Measurements from ENCODE around the gene TRMU. TPM values are rescaled to one million over a fixed set of nuclear protein-coding genes. Genes with fewer than 3 reads are reported as not detected.

TRMU gene
- total and polyA plus RNA-seq, 2 donors (not counting 3 experiments of a cell fraction or from before 2014, with no cell fraction given): 42.4 to 65.7 TPM

DNA sequence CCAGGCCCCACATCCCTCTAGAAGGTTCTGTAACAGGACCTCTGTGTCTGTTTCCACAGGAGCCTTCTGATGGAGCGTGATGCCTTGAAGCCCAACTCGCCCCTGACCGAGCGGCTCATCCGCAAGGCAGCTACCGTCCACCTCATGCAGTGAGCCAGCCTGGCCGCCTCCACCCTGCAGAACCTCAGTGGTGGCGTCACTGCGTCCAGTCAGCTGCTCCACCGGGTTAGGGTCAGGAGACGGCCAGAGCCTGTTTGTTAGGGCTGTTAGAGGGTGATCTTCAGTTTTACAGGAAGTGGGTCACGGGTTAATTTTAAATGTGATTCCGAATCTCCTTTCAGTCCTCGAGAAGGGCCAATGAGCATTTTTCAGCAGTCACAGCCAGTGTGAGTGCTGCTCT lies 42.8 kb upstream of the TRMU start:
- DNase-seq (ENCODE audit: low read depth, low spot score) (no peak), FAIRE-seq (no peak)
- ChIA-PET CTCF (no interaction called here), POLR2A (no interaction called here)
- Histone ChIP-seq H3K9me3 (replicated peaks; ENCODE audit: control insufficient read depth, insufficient read depth, low read length) (no peaks in the 10 kb centered on the region), H3K9ac (replicated peaks; ENCODE audit: extremely low read depth, insufficient read depth, low read length) (no peak overlapping the region), H3K4me3 (replicated peaks in 1 of 3; ENCODE audit: insufficient read depth in 1 of 3, low read depth in 1 of 3, low read length in 3 of 3) (no peak overlapping the region), H3K4me2 (ENCODE audit: insufficient read depth, low read length) (no peak overlapping the region), H3K27me3 (ENCODE audit: control insufficient read depth in 2 of 2, insufficient read depth in 2 of 2, low read length in 2 of 2) (no peaks in the 10 kb centered on the region), H3K4me1 (ENCODE audit: control insufficient read depth, extremely low read depth, insufficient read depth, low read length) (peaks cover 17% of the 10 kb centered on the region), H3K9me1 (replicated peaks; ENCODE audit: control insufficient read depth, extremely low read depth, insufficient read depth, low read length) (no peaks in the 10 kb centered on the region), H3K27ac (ENCODE audit: insufficient read depth, low read depth, low read length) (no peak overlapping the region), H3K36me3 (ENCODE audit: control insufficient read depth in 2 of 2, extremely low read depth in 1 of 2, insufficient read depth in 2 of 2, low read length in 2 of 2) (peaks cover 0 to 8% of the 10 kb centered on the region in 2 experiments), H2AFZ (ENCODE audit: low read depth, low read length) (no peak overlapping the region), H3K79me2 (ENCODE audit: control insufficient read depth, insufficient read depth, low read length) (peaks cover 8% of the 10 kb centered on the region), H4K20me1 (replicated peaks; ENCODE audit: control insufficient read depth, extremely low read depth, insufficient read depth, low read length) (no peaks in the 10 kb centered on the region)
- BruUV-seq (replicated peaks): no TSS peak
- dilution Hi-C loops (cut with MboI; ENCODE audit: extremely low pct_ligation_motif_present, low sequenced_read_pairs): no loop called here
- TF ChIP-seq FOS (IDR thresholded peaks at IDR 0.05; ENCODE audit: borderline replicate concordance, insufficient read depth, low read length): no peak
- no peak for TF ChIP-seq JUN (IDR thresholded peaks at IDR 0.05; ENCODE audit: borderline replicate concordance, insufficient read depth, insufficient read length, low read depth)
- TF ChIP-seq GATA2 (IDR thresholded peaks at IDR 0.05; ENCODE audit: insufficient read depth, insufficient read length, low read depth, low read length): no peak
- no peak for TF ChIP-seq MAX (IDR thresholded peaks at IDR 0.05; ENCODE audit: insufficient read depth, insufficient read length)
- TF ChIP-seq EZH2 (IDR thresholded peaks at IDR 0.05; ENCODE audit: borderline replicate concordance, low read depth, low read length, severe bottlenecking): no peak
- no peak for TF ChIP-seq CTCF (IDR thresholded peaks at IDR 0.05; ENCODE audit: extremely low read depth in 1 of 2, insufficient read depth in 1 of 2, low read depth in 1 of 2, low read length in 2 of 2)
- TF ChIP-seq POLR2A (IDR thresholded peaks at IDR 0.05; ENCODE audit: low read depth, low read length): no peak
- no peak for TF ChIP-seq POLR2AphosphoS5 (IDR thresholded peaks at IDR 0.05; ENCODE audit: insufficient read depth, low read depth, low read length)
- no peak for TF ChIP-seq MYC (IDR thresholded peaks at IDR 0.05; ENCODE audit: low read depth, low read length)
- intact Hi-C loops (cut with micrococcal nuclease): no loop called here

Measured in endothelial cell of umbilical vein (primary cell).